GM12891 (cell line): ENCODE results near the gene CHST1.

Experiments
- POLR2A ChIP-seq: IDR thresholded peaks from 2 replicates; pipeline ENCODE4 v1.6.1; 2011; ENCODE audit warnings: low read depth, low read length, control low read depth
- POLR2AphosphoS5 ChIP-seq: IDR thresholded peaks from 2 replicates; pipeline ENCODE4 v1.6.1; 2011; ENCODE audit warnings: low read depth, low read length, control low read depth
- TAF1 ChIP-seq: IDR thresholded peaks from 2 replicates; pipeline ENCODE4 v1.6.1; 2011; ENCODE audit warnings: low read depth, low read length, control low read depth

GRCh38 chr11:45620243-45620642 lies 45.2 kb downstream of the CHST1 start:
- TF ChIP-seq POLR2A, result no peak
- TF ChIP-seq POLR2AphosphoS5, result no peak
- no peak for TF ChIP-seq TAF1
